Measurements from ENCODE around the gene TMCC2. TPM values are rescaled to one million over a fixed set of nuclear protein-coding genes. Genes with fewer than 3 reads are reported as not detected.

Gene TMCC2
- total and polyA plus RNA-seq, 10 donors, result 0.74 to 146 (median 7.7) TPM

- H3K27ac ChIP-seq, result peak overlapping the region in 3 of 8 donors; percentile 11 to 66 (median 33)
- no peaks in the 10 kb centered on the region for H3K9me3 ChIP-seq
- peaks cover 0 to 26% (median 0%) of the 10 kb centered on the region in 6 donors for H3K36me3 ChIP-seq
- TF ChIP-seq POLR2AphosphoS5 (IDR thresholded peaks at IDR 0.05) (no peak), POLR2A (IDR thresholded peaks at IDR 0.05) (no peak)
- TF ChIP-seq, protein P1, sequence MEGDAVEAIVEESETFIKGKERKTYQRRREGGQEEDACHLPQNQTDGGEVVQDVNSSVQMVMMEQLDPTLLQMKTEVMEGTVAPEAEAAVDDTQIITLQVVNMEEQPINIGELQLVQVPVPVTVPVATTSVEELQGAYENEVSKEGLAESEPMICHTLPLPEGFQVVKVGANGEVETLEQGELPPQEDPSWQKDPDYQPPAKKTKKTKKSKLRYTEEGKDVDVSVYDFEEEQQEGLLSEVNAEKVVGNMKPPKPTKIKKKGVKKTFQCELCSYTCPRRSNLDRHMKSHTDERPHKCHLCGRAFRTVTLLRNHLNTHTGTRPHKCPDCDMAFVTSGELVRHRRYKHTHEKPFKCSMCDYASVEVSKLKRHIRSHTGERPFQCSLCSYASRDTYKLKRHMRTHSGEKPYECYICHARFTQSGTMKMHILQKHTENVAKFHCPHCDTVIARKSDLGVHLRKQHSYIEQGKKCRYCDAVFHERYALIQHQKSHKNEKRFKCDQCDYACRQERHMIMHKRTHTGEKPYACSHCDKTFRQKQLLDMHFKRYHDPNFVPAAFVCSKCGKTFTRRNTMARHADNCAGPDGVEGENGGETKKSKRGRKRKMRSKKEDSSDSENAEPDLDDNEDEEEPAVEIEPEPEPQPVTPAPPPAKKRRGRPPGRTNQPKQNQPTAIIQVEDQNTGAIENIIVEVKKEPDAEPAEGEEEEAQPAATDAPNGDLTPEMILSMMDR (IDR thresholded peaks at IDR 0.05 in 8 of 11, conservative IDR thresholded peaks at IDR 0.05 in 3 of 11), result no peak
- no peak for DNase-seq
- intact Hi-C loops (cut with DNase I; ENCODE audit: low total_unique reads), result loop anchor here (5.0 kb wide), 1 partner anchor 248 kb away; no protein-coding TSS in a partner anchor
- peak overlapping the region in 1 of 8 donors; percentile 37 for H3K4me3 ChIP-seq
- H3K4me1 ChIP-seq, result peaks cover 5 to 67% (median 33%) of the 10 kb centered on the region in 6 donors
- 74 to 80% (median 76%) methylated on average over 6 to 8 of the region's 8 CpGs for WGBS, 5 donors
- no peaks in the 10 kb centered on the region for H3K27me3 ChIP-seq (replicated peaks in 1 of 7)
These were observed 46.4 kb downstream of the TMCC2 start for GRCh38 chr1:205274041-205274691.

GRCh38 chr1:205275133-205275532, 47.4 kb downstream of the TMCC2 start:
- H3K4me1 ChIP-seq, result peaks cover 5 to 76% (median 40%) of the 10 kb centered on the region in 6 donors
- H3K27me3 ChIP-seq (replicated peaks in 1 of 7), result no peaks in the 10 kb centered on the region
- TF ChIP-seq, protein P1 (IDR thresholded peaks at IDR 0.05 in 8 of 11, conservative IDR thresholded peaks at IDR 0.05 in 3 of 11), result peak in 1 of 11 experiments; percentile 41
- peak in 2 of 3 donors; percentile 31 to 34 for TF ChIP-seq POLR2AphosphoS5 (IDR thresholded peaks at IDR 0.05)
- TF ChIP-seq POLR2A (IDR thresholded peaks at IDR 0.05), result no peak
- intact Hi-C loops (cut with DNase I; ENCODE audit: low total_unique reads), result no loop called here
- peak; percentile 84 for DNase-seq
- 60 to 81% (median 67%) methylated on average over 2 to 3 of the region's 3 CpGs for WGBS, 5 donors
- peaks cover 0 to 17% (median 0%) of the 10 kb centered on the region in 6 donors for H3K36me3 ChIP-seq
- peak overlapping the region in 3 of 8 donors; percentile 8 to 66 (median 22) for H3K27ac ChIP-seq
- no peaks in the 10 kb centered on the region for H3K9me3 ChIP-seq
- H3K4me3 ChIP-seq, result no peak overlapping the region

DNA sequence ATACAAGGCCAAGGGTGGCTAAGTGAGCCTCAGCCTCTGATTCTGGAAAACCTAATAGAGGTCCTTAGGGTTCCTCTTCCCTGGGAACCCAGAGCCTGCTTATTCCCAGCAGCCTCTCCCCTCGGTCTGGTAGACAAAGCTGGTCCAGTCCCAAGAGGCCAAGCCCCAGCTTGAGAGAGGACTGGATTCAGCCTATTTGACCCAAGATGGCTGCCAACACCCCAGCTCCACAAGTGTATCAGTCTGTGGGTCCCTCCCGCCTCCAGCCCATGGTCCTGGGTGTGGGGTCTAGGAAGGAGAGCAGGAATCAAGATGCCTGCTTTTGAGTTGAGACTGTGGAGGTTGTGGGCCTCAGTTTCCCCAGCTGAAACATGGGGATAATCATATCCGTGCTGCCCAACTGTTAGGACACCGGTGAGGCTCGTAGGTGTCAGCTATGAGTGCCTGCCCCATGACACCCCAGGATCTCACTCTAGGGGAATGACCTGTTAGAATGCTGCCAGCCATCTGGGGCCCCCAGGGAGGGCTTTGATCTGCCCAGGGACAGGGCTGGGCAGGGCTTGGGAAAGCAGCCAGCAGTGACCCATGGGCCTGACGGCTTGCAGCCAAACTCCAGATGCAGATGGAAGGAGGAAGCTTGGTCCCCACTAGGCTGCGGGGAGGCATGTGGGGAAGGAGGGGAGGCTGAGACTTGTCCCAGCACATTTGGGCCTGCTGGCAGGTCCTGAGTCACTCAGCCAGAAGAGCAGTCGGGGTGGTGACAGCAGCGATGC, 48.4 kb downstream of the TMCC2 start:
- Histone ChIP-seq H3K36me3 (peaks cover 0 to 15% (median 0%) of the 10 kb centered on the region in 6 donors), H3K9me3 (no peaks in the 10 kb centered on the region), H3K27ac (peak overlapping the region in 1 of 8 donors; percentile 66), H3K4me1 (peaks cover 5 to 82% (median 44%) of the 10 kb centered on the region in 6 donors), H3K27me3 (replicated peaks in 1 of 7) (no peaks in the 10 kb centered on the region), H3K4me3 (no peak overlapping the region)
- TF ChIP-seq POLR2AphosphoS5 (IDR thresholded peaks at IDR 0.05) (no peak), POLR2A (IDR thresholded peaks at IDR 0.05) (no peak)
- TF ChIP-seq, protein P1 (IDR thresholded peaks at IDR 0.05 in 8 of 11, conservative IDR thresholded peaks at IDR 0.05 in 3 of 11), result no peak
- WGBS, 5 donors, result 85 to 93% (median 87%) methylated on average over 5 to 9 of the region's 9 CpGs
- intact Hi-C loops (cut with DNase I; ENCODE audit: low total_unique reads), result no loop called here
- DNase-seq, result no peak

DNA sequence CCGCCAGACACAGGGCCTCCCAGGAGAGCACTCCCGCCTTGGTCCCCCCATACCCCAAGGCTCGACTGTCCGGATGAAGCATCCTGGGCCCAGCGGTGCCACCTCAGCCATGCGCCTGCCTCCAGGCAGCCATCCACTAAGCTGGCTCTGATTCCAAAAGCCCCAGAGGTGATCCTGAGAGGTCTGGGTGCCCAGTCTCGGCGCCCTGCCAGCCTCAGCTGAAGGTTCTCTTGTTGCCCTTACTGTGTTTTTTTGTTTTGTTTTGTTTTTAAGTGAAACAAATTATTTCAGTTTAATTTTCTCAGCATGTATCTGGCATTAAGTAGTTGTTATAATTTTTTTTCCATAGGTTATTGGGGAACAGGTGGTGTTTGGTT, 48.9 kb downstream of the TMCC2 start:
- H3K27me3 ChIP-seq (replicated peaks in 1 of 7), result no peaks in the 10 kb centered on the region
- 81 to 93% (median 88%) methylated on average over 8 of the region's 8 CpGs for WGBS, 5 donors
- TF ChIP-seq POLR2A (IDR thresholded peaks at IDR 0.05) (no peak), POLR2AphosphoS5 (IDR thresholded peaks at IDR 0.05) (no peak)
- TF ChIP-seq, protein P1 (IDR thresholded peaks at IDR 0.05 in 8 of 11, conservative IDR thresholded peaks at IDR 0.05 in 3 of 11), result no peak
- H3K9me3 ChIP-seq, result no peaks in the 10 kb centered on the region
- no peak overlapping the region for H3K27ac ChIP-seq
- no peak overlapping the region for H3K4me3 ChIP-seq
- peaks cover 5 to 81% (median 41%) of the 10 kb centered on the region in 6 donors for H3K4me1 ChIP-seq
- DNase-seq, result no peak
- intact Hi-C loops (cut with DNase I; ENCODE audit: low total_unique reads), result no loop called here
- H3K36me3 ChIP-seq, result peaks cover 0 to 9% (median 0%) of the 10 kb centered on the region in 6 donors

Data from spleen (tissue), 11 donors.